Measurements from ENCODE around the gene LMO1.

LMO1 gene

GRCh38 chr11:8287297-8287696 lies 23.6 kb upstream of the LMO1 start:
- Histone ChIP-seq H3K9me3 (ENCODE audit: insufficient read depth, low read depth, low read length) (no peaks in the 10 kb centered on the region), H3K9me2 (replicated peaks; ENCODE audit: low read depth, low read length) (no peaks in the 10 kb centered on the region), H3K4me2 (ENCODE audit: low read depth, low read length, poor library complexity, severe bottlenecking) (no peak overlapping the region), H3K79me2 (ENCODE audit: insufficient read depth, low read length) (no peaks in the 10 kb centered on the region), H3K4me1 (ENCODE audit: insufficient read depth, low read length, poor library complexity, severe bottlenecking) (no peaks in the 10 kb centered on the region), H3K9ac (ENCODE audit: low read depth, low read length, poor library complexity, severe bottlenecking) (no peak overlapping the region), H3K36me3 (ENCODE audit: insufficient read depth, low read length) (no peaks in the 10 kb centered on the region), H3K4me3 (ENCODE audit: low read length, poor library complexity, severe bottlenecking) (no peak overlapping the region), H3K27me3 (ENCODE audit: insufficient read depth, low read length, poor library complexity, severe bottlenecking) (no peaks in the 10 kb centered on the region), H4K20me1 (ENCODE audit: insufficient read depth, low read length, poor library complexity, severe bottlenecking) (no peaks in the 10 kb centered on the region), H3F3A (ENCODE audit: low read depth) (no peaks in the 10 kb centered on the region), H2AFZ (ENCODE audit: low read length) (no peak overlapping the region)
- TF ChIP-seq CTCF (conservative IDR thresholded peaks at IDR 0.05; ENCODE audit: low read length) (no peak), EZH2phosphoT487 (IDR thresholded peaks at IDR 0.05; ENCODE audit: borderline replicate concordance) (no peak)

DNA sequence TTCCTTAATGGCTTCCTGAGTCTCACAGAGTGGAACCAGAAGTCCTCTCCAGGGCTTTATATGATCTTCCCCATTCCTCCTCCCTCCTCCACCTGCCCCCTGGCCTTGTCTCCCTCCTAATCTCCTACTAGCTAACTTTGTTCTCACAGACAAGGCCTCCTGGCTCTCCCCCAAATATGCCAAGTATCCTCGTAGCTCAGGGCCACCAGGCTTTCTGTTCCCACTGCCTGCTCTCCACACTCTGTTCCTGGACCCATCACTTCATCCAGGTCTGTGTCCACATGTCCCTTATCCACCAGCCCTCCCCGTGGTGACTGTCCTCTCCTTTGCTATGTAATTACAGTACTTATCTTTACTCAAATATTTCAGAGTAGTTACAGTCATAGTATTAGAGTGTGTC lies 23.2 kb upstream of the LMO1 start:
- Histone ChIP-seq H3K4me3 (ENCODE audit: low read length, poor library complexity, severe bottlenecking) (no peak overlapping the region), H3K9ac (ENCODE audit: low read depth, low read length, poor library complexity, severe bottlenecking) (no peak overlapping the region), H3K4me1 (ENCODE audit: insufficient read depth, low read length, poor library complexity, severe bottlenecking) (no peaks in the 10 kb centered on the region), H3K9me3 (ENCODE audit: insufficient read depth, low read depth, low read length) (no peaks in the 10 kb centered on the region), H3K36me3 (ENCODE audit: insufficient read depth, low read length) (no peaks in the 10 kb centered on the region), H3K79me2 (ENCODE audit: insufficient read depth, low read length) (no peaks in the 10 kb centered on the region), H3K4me2 (ENCODE audit: low read depth, low read length, poor library complexity, severe bottlenecking) (no peak overlapping the region), H3K27me3 (ENCODE audit: insufficient read depth, low read length, poor library complexity, severe bottlenecking) (no peaks in the 10 kb centered on the region), H4K20me1 (ENCODE audit: insufficient read depth, low read length, poor library complexity, severe bottlenecking) (no peaks in the 10 kb centered on the region), H3K9me2 (replicated peaks; ENCODE audit: low read depth, low read length) (no peaks in the 10 kb centered on the region), H3F3A (ENCODE audit: low read depth) (no peaks in the 10 kb centered on the region), H2AFZ (ENCODE audit: low read length) (no peak overlapping the region)
- TF ChIP-seq CTCF (conservative IDR thresholded peaks at IDR 0.05; ENCODE audit: low read length) (no peak), EZH2phosphoT487 (IDR thresholded peaks at IDR 0.05; ENCODE audit: borderline replicate concordance) (no peak)

DNA sequence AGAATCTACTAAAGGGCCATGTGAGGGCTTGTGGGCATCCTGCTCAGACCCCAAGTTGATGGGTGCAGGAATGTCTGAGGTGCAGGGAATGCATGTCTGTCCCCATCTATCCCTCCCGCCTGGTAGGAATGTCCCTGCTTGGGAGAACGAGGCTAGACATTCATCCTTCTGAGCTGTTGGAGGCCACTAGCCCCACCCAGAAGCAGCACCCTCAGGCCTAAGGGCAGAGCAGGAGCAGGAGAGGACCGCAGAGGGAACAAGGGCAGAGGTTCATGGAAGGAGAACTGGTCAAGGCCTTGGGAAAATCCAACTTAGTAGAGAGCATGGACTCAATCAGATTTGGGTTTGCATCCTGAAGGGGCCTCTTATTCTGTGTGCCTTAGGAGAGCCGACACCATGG lies 22.1 kb upstream of the LMO1 start:
- H3K4me2 ChIP-seq (ENCODE audit: low read depth, low read length, poor library complexity, severe bottlenecking): no peak overlapping the region
- H3K9me2 ChIP-seq (replicated peaks; ENCODE audit: low read depth, low read length): no peaks in the 10 kb centered on the region
- no peaks in the 10 kb centered on the region for H3F3A ChIP-seq (ENCODE audit: low read depth)
- no peak overlapping the region for H2AFZ ChIP-seq (ENCODE audit: low read length)
- no peak overlapping the region for H3K4me3 ChIP-seq (ENCODE audit: low read length, poor library complexity, severe bottlenecking)
- H4K20me1 ChIP-seq (ENCODE audit: insufficient read depth, low read length, poor library complexity, severe bottlenecking): no peaks in the 10 kb centered on the region
- H3K36me3 ChIP-seq (ENCODE audit: insufficient read depth, low read length): no peaks in the 10 kb centered on the region
- no peaks in the 10 kb centered on the region for H3K4me1 ChIP-seq (ENCODE audit: insufficient read depth, low read length, poor library complexity, severe bottlenecking)
- H3K79me2 ChIP-seq (ENCODE audit: insufficient read depth, low read length): no peaks in the 10 kb centered on the region
- TF ChIP-seq EZH2phosphoT487 (IDR thresholded peaks at IDR 0.05; ENCODE audit: borderline replicate concordance) (no peak), CTCF (conservative IDR thresholded peaks at IDR 0.05; ENCODE audit: low read length) (no peak)
- H3K9me3 ChIP-seq (ENCODE audit: insufficient read depth, low read depth, low read length): no peaks in the 10 kb centered on the region
- no peak overlapping the region for H3K9ac ChIP-seq (ENCODE audit: low read depth, low read length, poor library complexity, severe bottlenecking)
- no peaks in the 10 kb centered on the region for H3K27me3 ChIP-seq (ENCODE audit: insufficient read depth, low read length, poor library complexity, severe bottlenecking)

All from Loucy (cell line).